Measurements from ENCODE around the gene ZC3H12A.

The ZC3H12A gene

DNA sequence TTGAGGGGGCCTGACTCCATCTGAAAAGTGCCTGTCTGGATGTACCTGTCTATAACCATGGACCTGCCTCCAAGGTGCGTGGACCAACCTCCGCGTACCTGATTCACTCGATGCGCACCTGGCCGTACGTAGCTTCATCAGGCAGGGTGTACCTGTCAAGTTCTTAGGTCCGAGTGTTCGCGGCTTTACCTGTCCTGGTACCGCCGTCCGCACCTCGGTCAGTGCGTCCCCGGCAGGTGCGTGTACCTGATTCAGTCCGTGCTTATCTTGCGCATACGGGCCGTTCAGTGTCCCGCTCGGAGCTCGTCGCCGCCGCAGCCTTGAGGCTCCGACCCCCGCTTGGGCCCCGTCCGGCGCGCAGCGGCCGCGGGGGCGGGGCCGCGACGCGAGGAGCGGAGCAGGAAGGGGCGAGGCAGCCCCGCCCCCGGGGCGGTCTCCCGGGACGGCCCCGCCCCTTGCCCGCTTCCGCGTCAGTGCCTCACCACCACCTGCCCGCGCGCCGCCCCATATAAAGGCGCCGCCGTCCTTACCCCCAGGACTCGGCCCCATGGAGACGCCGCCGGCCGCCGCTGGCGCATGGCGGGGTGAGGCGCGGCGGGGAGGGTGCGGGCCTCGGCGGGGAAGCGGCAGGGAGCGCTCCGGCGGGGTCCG lies at the start of gene ZC3H12A:
Gene ZC3H12A, plus strand, starts transcription at position 535 of the 651 bp plus-strand sequence. CDS start 917 bp downstream, outside the sequence.
- peak; percentile 83 for DNase-seq (ENCODE audit: low read depth, low spot score)

DNA sequence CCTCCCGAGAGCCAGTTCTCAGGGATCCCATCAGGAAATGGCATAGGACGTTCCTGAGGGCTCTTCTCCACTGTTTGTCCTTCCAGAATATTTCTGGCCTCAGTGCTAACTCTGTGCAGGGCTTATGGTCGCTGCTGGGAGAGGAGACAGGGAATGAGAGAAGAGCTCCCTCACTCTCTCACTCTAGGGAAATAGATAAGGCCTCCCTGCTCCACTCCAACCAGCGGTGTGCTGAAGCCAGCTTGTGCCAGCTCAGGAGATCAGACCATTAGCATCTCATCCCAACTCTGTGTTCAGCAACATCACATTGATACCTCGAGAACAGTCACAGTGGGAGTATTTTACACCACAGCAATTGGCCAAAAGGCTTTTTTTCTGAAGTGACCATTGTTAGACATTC lies 49.2 kb upstream of the ZC3H12A start:
- DNase-seq (ENCODE audit: low read depth, low spot score), result no peak

DNA sequence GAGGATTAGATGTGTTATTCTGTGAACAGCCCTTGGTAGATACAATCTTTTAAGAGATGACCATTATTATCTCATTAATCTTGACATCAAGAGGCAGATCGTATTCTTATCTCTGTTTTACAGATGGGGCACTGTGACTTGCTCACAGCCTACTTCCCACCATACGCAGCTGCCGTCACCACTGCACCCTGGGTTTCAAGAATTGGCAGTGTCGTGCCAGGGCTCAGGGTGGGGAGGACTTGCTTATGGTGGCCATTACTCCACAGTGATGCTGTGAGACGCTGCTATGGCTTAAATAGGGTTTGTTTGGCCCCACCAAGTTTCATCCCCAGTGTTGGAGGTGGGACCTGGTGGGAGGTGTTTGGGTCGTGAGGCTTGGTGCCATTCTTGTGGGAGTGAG lies 45.4 kb upstream of the ZC3H12A start:
- DNase-seq (ENCODE audit: low read depth, low spot score), result no peak

DNA sequence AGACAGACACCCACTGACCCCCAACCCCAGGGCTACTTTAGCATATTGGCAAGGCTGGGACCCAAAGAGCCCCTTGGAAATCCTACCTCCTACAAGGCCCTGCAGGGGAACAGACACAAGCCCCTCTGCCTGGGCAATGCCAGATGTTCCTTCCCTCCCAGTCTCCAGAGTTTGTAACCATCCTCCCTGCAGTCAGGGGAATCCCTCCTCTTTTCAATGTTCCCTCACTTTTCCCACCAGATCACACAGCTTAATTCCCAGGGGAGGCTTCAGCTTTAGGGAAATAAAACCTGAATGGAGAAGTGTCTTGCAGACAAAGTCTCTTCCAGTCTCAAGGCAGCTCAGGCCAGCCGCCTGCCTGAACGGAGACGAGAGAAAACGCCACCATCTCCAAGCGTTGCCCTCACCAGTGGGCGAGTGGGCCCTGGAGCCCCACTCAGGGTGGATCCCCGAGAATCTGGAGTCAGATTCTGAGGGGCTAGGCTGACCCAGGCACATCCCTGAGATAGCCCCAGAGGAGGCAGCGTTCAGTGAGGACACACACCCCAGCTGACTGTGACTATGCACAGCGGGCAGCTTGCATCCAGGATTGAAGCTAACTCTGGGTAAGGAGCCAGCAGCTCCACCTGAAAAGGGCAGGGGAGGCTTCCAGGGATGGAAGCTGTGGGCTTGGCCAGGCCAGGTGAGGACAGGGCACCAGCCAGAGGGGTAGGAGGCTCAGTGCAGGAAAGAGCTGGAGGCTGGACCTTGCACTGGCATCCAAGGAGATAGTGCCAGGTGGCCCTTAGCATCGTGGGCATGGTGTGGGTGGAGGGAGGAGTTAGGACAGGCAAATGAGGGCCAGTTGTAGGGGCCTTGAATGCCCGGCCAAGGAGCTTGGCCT lies 44.0 kb upstream of the ZC3H12A start:
- DNase-seq (ENCODE audit: low read depth, low spot score), result no peak

DNA sequence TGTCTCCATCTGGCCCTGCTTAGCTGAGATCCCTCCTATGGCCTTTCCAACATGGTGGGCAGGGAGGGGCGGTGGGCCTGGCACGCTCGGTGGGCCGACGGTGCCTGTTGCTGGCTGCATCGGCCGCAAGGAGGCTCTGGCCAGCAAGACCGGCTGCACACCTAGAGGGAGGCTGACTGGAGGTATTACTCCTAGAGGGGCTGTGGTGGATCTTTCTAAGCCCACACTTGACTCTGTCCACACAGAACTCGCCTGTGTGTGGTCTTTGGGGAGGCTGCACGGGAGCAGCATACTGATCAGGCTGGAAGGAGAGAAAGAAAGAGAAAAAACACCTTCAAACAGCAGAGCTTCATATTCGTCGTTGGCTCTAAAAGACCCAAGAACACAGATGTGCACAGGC lies 41.7 kb upstream of the ZC3H12A start:
- no peak for DNase-seq (ENCODE audit: low read depth, low spot score)

DNA sequence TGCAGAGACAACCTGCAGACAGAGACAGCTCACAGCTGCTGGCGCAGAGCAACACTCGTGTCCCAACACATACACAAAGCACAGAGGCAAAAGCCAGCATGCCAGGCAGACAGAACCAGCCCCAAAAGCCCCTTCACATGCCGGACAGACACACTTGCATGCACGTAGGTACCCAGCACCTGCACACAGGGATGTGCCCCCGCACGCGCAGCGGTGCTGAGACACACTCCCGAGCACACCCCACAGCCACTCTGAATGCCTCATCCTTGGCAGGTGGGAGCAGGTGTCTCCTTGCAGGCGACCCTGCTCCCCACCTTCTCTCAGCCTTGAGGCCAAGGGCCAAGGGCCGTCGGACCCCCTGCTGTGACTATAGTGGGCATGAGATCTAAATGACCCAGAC lies 41.2 kb upstream of the ZC3H12A start:
- no peak for DNase-seq (ENCODE audit: low read depth, low spot score)

DNA sequence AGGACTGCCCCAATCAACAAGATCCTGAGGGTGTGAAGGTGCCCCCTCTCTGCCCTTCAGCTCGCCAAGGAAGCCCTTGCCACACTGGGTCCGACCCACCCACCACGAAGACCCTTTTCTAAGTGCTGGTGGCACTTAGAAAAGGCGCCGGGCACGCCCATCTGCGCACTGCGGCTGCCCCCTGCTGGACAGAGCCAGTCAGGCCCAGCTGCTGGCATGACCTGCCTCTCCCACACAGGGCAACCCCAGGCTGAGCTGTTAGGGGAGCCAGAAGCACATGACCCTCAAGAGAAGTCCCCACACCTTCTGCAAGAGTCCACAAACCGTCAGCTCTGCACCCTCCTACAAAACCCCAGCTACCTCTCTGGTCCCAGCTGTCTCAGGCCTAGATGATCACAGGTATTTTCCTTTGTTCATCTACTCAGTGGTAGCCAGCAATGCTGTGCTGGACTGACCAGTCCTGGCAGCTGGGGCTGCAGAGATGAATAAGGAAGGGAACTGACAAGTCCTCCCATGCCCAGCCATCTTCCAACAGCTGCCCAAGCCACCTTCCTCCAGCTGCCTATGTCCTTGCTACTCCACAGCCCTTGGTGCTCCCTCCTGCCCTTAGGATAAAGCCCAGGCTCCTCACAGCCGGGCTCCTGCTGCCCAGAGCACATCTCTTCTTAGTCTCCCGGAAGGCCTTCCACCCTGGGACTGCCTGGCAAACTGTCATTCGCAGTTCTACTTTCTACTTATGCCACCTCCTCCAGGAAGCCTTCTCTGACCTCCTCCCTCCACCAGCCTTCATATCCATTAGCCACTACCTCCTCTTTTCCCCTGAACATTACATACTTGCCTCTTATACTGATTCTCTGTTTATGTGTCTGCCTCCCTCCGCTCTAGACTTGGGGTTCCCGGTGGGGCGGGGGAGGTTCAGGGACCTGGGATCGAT lies 39.8 kb upstream of the ZC3H12A start:
- peak; percentile 50 for DNase-seq (ENCODE audit: low read depth, low spot score)

DNA sequence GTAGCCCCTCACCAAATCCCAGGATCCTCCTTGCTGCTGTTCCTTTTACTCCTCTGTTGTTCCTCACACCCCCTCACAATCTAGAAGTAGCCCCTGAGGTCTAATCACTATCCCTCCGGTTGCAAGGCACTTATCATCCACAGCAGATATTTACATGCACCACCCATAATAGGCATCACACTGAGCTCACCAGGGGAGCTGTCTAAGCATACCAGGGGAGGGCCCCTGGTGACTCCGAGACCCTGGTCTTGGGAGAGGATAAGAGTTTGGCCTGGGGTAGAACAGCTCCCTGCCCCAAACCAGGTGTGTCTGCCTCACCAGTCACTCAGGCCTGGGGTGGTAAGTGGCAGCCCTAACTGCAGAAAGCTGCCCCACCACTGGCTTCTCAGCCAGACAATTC lies 37.3 kb upstream of the ZC3H12A start:
- DNase-seq (ENCODE audit: low read depth, low spot score), result no peak

DNA sequence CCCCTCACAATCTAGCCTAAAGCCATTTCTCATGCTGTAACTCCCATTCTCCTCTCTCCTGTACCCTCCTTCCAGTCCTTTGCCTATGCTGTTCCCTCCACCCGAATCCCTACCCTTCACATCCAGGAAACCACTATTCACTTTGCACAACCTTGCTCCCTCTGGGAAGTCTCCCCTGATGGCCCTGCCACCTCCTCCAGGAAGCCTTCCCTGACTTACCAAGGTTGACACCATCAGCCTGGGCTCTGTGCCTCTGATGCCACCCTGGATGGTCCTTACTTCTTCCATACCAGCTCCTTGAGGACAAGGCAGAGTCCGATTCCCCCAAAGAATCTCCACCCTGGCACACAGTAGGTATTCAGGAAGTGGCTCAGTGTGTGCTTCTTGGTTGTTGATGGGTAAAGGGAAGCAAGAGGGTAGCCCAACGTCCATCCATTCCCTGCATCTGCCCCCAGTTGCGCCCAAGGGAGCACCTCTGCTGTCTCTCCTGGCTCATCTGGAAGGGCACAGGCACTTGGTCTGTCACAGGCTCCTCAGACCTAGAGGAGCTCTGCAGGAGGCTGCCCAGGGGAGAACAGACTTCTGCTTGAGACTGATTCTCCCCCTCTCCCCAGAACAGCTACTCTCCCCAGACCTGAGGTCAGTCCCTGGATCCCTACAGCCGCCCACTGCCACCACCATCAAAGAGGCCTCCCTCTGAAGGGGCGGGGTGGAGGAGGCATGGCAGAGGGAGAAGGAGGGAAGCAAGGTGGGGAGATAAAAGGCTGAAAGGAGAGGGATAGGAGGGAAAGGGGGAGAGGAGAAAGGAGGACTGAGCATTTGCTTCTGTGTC lies 36.1 kb upstream of the ZC3H12A start:
- DNase-seq (ENCODE audit: low read depth, low spot score), result no peak

DNA sequence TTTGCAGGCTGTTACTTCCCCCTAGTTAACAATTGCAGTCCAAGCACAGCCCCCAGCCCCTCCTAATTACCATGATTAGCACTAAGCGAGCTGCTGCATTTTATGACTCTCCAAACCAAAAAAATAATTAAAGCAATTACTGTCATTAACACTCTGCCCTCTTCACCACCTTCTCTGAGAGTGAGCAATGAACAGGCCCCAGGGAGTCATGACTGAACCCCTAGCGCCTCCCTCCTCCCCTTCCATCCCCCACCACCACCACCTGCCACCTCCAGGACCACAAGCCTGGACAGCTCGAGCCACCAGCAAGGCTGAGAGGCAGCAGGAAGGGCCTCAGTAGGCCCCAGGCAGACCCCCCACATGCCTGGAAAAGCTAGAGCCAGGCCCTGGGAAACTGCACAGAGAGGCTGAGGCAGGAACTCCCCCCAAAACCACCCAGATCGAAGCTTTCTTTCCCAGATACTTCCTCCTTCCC lies 35.5 kb upstream of the ZC3H12A start:
- no peak for DNase-seq (ENCODE audit: low read depth, low spot score)

DNA sequence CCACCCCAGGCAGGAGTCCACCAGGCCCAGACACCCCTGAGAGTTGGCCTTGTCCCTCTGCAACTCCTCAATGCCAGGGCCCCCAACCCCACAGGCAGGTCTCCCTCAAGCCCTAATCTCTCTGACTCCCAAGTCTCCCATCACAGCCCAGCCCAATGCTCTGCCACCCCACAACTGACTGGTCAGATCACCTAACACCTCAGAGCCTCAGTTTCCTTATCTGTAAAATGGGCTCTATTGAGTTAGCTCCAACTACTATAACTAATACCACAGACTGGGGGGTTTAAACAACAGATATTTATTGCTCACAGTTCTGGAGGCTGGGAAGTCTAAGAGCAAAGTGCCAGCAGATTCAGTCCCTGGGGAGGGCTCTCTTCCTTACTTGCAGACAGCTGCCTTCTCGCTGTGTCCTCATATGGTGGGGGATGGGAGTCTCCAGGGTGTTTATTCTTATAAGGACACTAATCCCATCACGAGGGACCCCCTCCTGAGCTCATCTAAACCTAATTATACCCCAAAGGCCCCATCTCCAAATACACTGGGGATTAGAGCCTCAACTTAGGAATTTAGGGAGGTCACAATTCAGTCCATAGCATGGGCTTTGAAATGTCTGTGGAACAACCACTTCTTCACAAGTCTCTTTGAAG lies 34.9 kb upstream of the ZC3H12A start:
- no peak for DNase-seq (ENCODE audit: low read depth, low spot score)

DNA sequence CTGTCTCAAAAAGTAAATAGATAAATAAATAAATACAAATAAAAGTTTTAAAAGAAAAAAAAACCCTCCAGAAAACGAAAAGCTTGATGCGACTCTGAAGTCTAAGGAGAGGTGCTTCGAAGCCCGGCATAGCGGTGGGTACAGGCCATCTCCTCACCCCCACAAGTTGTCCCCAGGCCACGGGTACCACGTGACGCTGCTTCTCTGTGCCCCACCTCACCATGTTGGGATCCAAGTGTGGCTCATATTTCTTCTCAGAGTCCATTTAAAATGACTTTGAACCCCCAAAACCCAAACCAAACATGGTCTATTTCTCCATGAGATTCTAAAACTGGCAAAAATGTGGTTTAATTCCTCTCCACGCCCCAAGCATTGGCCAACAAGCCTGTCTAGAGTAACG lies 32.9 kb upstream of the ZC3H12A start:
- no peak for DNase-seq (ENCODE audit: low read depth, low spot score)

DNA sequence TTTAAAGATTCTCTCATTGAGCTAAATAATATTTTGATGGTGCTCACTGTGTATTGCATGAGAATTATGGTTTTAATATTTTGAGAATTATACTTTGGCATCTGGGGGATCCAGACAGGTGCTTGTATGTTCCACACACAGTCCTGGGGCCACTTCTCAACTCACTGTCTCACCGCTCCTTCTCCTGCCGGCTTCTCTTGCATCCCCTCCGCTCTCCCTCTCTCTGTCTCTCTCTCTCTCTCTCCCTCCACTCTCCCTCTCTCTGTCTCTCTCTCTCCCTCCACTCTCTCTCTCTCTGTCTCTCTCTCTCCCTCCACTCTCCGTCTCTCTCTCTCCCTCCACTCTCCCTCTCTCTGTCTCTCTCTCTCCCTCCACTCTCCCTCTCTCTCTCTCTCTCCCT lies 32.2 kb upstream of the ZC3H12A start:
- DNase-seq (ENCODE audit: low read depth, low spot score), result no peak

DNA sequence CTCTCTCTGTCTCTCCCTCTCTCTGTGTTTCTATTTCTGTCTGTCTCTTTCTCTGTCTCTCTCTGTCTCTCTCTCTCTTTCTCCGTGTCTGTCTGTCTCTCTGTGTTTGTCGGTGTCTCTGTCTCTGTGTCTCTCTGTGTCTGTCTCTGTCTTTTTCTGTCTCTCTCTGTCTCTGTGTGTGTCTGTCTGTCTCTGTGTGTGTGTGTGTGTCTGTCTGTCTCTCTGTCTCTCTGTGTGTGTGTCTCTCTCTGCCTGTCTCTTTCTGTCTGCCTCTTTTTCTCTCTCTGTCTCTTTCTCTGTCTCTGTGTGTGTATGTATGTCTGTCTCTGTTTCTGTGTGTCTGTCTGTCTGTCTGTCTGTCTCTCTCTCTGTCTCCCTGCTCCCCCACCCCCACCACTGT lies 31.7 kb upstream of the ZC3H12A start:
- no peak for DNase-seq (ENCODE audit: low read depth, low spot score)

DNA sequence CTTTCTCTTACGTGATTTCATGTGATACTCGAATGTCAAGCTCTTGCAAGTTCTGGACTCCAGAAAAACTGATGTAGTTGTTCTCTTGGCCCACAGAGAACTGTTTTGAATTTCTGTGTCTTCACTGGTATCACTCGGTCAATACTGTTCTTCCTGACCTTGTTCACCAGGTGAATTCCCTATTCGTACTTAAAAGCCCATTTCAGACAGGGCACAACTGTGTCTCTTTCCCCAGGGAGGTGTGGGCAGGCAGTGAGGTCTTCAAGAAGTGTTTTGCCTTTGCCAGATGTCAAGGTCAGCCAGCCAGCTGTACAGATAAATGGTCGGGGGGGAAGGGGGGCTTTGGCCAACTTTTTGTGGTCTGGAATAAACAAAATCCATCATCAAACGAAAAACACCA lies 27.5 kb upstream of the ZC3H12A start:
- DNase-seq (ENCODE audit: low read depth, low spot score), result no peak

DNA sequence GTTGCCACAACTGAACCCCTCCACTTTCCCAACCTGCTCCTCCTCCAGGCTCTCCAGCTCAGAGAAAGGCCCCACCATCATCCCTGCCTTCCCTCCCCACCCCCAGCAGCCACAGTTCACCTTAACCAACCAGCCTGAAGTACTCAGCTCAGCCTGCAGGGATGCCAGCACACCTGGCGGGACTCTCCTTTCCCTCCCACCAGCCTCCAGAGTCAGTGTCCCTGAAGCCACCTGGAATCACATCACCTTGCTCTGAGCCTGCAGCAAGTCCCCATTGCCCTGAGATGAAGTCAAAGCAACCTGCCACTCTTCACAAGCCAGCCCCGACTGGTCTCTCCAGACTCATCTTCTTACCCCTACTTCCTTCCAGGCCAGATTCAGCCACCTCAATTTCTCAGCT lies 26.2 kb upstream of the ZC3H12A start:
- no peak for DNase-seq (ENCODE audit: low read depth, low spot score)

DNA sequence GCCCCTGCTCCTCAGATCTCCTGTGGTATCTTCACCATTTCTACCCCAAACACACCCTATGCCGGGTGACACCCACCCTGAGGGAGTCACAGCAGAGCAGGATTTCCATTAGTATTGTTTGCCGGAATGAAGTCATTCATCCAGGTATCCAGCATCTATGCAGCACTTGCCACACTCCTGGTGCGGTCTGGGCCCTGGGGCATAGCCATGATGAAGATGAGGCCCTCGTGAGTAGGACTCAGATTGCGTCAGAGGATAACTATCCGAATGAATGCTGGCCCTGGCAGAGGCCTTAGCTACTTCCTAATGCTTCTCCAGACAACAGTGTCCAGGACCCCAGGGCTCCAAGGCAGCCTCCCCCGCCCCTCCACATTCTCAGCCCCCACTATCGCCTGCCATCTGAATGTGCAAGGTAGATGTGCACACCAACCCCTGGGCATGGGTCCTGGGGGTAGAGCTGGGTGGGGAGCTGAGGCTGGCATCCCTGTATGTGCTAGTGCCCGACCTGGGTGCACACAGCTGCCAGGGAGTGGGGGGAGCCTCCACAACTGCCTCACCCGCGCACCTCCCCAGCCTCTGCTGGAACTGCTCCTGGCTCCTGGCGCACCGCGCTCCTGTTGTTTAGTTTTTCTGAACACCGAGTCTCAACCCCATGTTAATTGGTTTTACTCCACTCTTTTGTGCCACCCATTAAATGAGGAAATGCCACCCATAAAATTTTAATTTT lies 25.5 kb upstream of the ZC3H12A start:
- no peak for DNase-seq (ENCODE audit: low read depth, low spot score)

DNA sequence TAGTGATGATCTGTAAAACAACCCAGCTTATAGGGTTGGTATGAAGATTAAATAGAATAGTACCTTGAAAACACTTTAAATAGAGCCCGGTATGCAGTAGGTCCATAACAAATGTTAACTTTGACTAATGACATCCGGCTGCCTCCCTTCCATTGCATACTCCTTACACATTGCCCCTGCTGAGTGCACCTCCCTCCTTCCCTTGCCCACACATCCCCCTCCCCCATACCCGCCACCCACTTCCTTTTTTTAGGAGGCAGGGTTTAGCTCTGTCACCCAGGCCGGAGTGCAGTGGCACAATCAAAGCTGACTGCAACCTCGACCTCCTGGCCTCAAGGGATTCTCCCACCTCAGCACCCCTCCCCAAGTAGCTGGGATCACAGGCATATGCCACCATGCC lies 24.4 kb upstream of the ZC3H12A start:
- DNase-seq (ENCODE audit: low read depth, low spot score), result no peak

DNA sequence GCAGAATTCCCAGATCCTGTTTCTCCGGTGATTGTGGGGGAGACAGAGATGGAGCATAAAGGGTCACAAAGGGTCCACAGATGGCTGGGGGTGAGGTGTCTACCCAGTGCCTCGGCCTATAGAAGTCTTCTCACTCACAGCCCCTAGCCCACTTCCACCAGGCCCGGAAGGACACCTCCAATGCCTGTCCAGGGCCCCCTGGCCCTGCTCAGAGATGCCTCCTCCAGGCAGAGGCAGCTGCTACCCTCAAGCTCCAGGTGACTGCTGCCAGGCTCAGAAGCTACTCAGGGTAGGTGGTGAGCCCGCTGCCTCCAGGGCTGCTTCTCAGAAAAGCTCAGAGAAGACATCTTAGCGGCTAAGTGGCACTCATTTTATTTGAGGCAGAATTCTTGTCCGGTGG lies 22.0 kb upstream of the ZC3H12A start:
- no peak for DNase-seq (ENCODE audit: low read depth, low spot score)

DNA sequence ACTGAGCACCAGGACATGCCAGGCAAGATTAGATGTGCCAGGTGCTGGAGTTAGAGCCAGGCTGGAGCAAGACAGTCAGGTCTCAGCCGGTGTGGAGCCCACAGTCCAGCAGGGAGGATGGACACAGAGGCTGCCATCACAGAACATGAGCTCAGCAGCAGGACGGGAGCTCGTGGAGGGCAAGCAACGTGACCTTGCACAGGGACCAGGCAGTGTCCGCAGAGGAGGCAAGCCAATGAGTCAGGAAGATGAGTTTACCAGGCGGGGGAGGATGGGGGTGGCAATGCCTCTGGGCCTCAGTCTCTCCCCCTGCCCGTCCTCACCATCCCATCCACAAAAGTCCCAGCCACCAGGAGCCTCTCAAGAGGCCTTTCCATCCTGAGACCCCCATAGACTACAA lies 20.7 kb upstream of the ZC3H12A start:
- DNase-seq (ENCODE audit: low read depth, low spot score), result no peak
